HL-60 (cell line): ENCODE results near the gene MACROD2.

ENCODE experiments used
- POLR2AphosphoS5 ChIP-seq: IDR thresholded peaks from 2 replicates; pipeline ENCODE4 v1.6.1; 2012; ENCODE audit warnings: low read depth
- SPI1 ChIP-seq: IDR thresholded peaks from 2 replicates; pipeline ENCODE4 v1.6.1; 2012; ENCODE audit warnings: low read depth, mild to moderate bottlenecking, borderline replicate concordance
- TF ChIP-seq, protein P1 (sequence below): IDR thresholded peaks from one replicate; pipeline ENCODE4 v1.5.1; 2011; ENCODE audit warnings: low read length, control low read depth, inconsistent platforms; ENCODE audit not compliant: insufficient read depth
- TF ChIP-seq, protein P2 (sequence below): IDR thresholded peaks from 2 replicates; pipeline ENCODE4 v1.6.1; 2012; ENCODE audit warnings: low read depth; ENCODE audit not compliant: insufficient replicate concordance

- TF ChIP-seq, protein P1, sequence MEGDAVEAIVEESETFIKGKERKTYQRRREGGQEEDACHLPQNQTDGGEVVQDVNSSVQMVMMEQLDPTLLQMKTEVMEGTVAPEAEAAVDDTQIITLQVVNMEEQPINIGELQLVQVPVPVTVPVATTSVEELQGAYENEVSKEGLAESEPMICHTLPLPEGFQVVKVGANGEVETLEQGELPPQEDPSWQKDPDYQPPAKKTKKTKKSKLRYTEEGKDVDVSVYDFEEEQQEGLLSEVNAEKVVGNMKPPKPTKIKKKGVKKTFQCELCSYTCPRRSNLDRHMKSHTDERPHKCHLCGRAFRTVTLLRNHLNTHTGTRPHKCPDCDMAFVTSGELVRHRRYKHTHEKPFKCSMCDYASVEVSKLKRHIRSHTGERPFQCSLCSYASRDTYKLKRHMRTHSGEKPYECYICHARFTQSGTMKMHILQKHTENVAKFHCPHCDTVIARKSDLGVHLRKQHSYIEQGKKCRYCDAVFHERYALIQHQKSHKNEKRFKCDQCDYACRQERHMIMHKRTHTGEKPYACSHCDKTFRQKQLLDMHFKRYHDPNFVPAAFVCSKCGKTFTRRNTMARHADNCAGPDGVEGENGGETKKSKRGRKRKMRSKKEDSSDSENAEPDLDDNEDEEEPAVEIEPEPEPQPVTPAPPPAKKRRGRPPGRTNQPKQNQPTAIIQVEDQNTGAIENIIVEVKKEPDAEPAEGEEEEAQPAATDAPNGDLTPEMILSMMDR: no peak
- TF ChIP-seq POLR2AphosphoS5 (no peak), SPI1 (no peak)
- TF ChIP-seq, protein P2, sequence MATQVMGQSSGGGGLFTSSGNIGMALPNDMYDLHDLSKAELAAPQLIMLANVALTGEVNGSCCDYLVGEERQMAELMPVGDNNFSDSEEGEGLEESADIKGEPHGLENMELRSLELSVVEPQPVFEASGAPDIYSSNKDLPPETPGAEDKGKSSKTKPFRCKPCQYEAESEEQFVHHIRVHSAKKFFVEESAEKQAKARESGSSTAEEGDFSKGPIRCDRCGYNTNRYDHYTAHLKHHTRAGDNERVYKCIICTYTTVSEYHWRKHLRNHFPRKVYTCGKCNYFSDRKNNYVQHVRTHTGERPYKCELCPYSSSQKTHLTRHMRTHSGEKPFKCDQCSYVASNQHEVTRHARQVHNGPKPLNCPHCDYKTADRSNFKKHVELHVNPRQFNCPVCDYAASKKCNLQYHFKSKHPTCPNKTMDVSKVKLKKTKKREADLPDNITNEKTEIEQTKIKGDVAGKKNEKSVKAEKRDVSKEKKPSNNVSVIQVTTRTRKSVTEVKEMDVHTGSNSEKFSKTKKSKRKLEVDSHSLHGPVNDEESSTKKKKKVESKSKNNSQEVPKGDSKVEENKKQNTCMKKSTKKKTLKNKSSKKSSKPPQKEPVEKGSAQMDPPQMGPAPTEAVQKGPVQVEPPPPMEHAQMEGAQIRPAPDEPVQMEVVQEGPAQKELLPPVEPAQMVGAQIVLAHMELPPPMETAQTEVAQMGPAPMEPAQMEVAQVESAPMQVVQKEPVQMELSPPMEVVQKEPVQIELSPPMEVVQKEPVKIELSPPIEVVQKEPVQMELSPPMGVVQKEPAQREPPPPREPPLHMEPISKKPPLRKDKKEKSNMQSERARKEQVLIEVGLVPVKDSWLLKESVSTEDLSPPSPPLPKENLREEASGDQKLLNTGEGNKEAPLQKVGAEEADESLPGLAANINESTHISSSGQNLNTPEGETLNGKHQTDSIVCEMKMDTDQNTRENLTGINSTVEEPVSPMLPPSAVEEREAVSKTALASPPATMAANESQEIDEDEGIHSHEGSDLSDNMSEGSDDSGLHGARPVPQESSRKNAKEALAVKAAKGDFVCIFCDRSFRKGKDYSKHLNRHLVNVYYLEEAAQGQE: no peak
Measured at GRCh38 chr20:14568225-14568624, 572.9 kb downstream of the MACROD2 start.
